ENCODE data around the gene TAS2R60.

- TF ChIP-seq, protein P1, sequence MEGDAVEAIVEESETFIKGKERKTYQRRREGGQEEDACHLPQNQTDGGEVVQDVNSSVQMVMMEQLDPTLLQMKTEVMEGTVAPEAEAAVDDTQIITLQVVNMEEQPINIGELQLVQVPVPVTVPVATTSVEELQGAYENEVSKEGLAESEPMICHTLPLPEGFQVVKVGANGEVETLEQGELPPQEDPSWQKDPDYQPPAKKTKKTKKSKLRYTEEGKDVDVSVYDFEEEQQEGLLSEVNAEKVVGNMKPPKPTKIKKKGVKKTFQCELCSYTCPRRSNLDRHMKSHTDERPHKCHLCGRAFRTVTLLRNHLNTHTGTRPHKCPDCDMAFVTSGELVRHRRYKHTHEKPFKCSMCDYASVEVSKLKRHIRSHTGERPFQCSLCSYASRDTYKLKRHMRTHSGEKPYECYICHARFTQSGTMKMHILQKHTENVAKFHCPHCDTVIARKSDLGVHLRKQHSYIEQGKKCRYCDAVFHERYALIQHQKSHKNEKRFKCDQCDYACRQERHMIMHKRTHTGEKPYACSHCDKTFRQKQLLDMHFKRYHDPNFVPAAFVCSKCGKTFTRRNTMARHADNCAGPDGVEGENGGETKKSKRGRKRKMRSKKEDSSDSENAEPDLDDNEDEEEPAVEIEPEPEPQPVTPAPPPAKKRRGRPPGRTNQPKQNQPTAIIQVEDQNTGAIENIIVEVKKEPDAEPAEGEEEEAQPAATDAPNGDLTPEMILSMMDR (IDR thresholded peaks at IDR 0.05) = no peak
- TF ChIP-seq POLR2A (IDR thresholded peaks at IDR 0.05) = no peak
- no peak for TF ChIP-seq EP300 (IDR thresholded peaks at IDR 0.05)
These were observed 9.5 kb upstream of the TAS2R60 start for GRCh38 chr7:143433759-143434158.
